GM23338 (cell line): ENCODE results near the gene DSCAML1. TPM values are rescaled to one million over a fixed set of nuclear protein-coding genes. Genes with fewer than 3 reads are reported as not detected.

Experiments
- ATAC-seq: fragments of 200-7000 bp; cut with Tn5 transposase; 3 replicates; pipeline ENCODE4 v1.9.1; 2020
- DNase-seq: peaks from one replicate; pipeline ENCODE4 v3.0.0-alpha.2; 2015; ENCODE audit warnings: low spot score
- H2AFZ ChIP-seq: fragments of 200-600 bp; sonication (generic); 2 replicates; pipeline ENCODE4 v1.8.0; 2016; ENCODE audit warnings: antibody characterized with exemption, mild to moderate bottlenecking, moderate library complexity
- H3F3A ChIP-seq: fragments of 200-600 bp; sonication (generic); replicated peaks from 2 replicates; pipeline ENCODE4 v1.8.0; 2017; ENCODE audit warnings: antibody characterized with exemption, mixed run types, low read depth
- H3K27ac ChIP-seq: fragments of 200-600 bp; sonication (generic); 2 replicates; pipeline ENCODE4 v1.6.1; 2016; ENCODE audit warnings: low read depth
- H3K27me3 ChIP-seq: fragments of 200-600 bp; sonication (generic); 2 replicates; pipeline ENCODE4 v1.8.0; 2016; ENCODE audit warnings: mild to moderate bottlenecking, mixed run types, moderate library complexity; ENCODE audit not compliant: insufficient read depth
- H3K36me3 ChIP-seq: fragments of 200-600 bp; sonication (generic); 2 replicates; pipeline ENCODE4 v1.8.0; 2016; ENCODE audit warnings: mild to moderate bottlenecking; ENCODE audit not compliant: insufficient read depth
- H3K4me1 ChIP-seq: fragments of 200-600 bp; sonication (generic); 2 replicates; pipeline ENCODE4 v1.8.0; 2016; ENCODE audit warnings: mild to moderate bottlenecking, moderate library complexity; ENCODE audit not compliant: insufficient read depth
- H3K4me2 ChIP-seq: fragments of 200-600 bp; sonication (generic); 2 replicates; pipeline ENCODE4 v1.7.1; 2017; ENCODE audit warnings: mixed run types
- H3K4me3 ChIP-seq: fragments of 200-600 bp; sonication (generic); 2 replicates; pipeline ENCODE4 v1.6.1; 2016; ENCODE audit warnings: mixed run types
- H3K79me2 ChIP-seq: fragments of 200-600 bp; sonication (generic); replicated peaks from 2 replicates; pipeline ENCODE4 v1.8.0; 2017; ENCODE audit warnings: mild to moderate bottlenecking; ENCODE audit not compliant: insufficient read depth
- H3K9me2 ChIP-seq: fragments of 200-600 bp; sonication (generic); 2 replicates; pipeline ENCODE4 v1.8.0; 2017; ENCODE audit not compliant: insufficient read depth
- H4K20me1 ChIP-seq: fragments of 200-600 bp; sonication (generic); replicated peaks from 2 replicates; pipeline ENCODE4 v1.8.0; 2017; ENCODE audit warnings: mild to moderate bottlenecking; ENCODE audit not compliant: insufficient read depth
- H3K27ac Mint-ChIP-seq: 2 replicates; pipeline ENCODE4 v1.8.0; 2020; ENCODE audit warnings: inconsistent platforms, mild to moderate bottlenecking, moderate library complexity, mixed read lengths
- H3K27me3 Mint-ChIP-seq: 3 replicates; pipeline ENCODE4 v1.8.0; 2022; ENCODE audit warnings: low read depth, mild to moderate bottlenecking, moderate library complexity, mixed read lengths, inconsistent platforms; ENCODE audit not compliant: insufficient read depth, poor library complexity
- H3K36me3 Mint-ChIP-seq: 3 replicates; pipeline ENCODE4 v1.8.0; 2021; ENCODE audit warnings: low read depth, mild to moderate bottlenecking, inconsistent platforms, moderate library complexity, mixed read lengths
- H3K4me1 Mint-ChIP-seq: 3 replicates; pipeline ENCODE4 v1.8.0; 2020; ENCODE audit warnings: mild to moderate bottlenecking, inconsistent platforms, mixed read lengths
- H3K4me3 Mint-ChIP-seq: 3 replicates; pipeline ENCODE4 v1.8.0; 2021; ENCODE audit warnings: moderate library complexity, mild to moderate bottlenecking, inconsistent platforms, mixed read lengths
- H3K9me3 Mint-ChIP-seq: 3 replicates; pipeline ENCODE4 v1.8.0; 2020; ENCODE audit warnings: moderate library complexity, mild to moderate bottlenecking, inconsistent platforms, mixed read lengths
- CREB1 ChIP-seq: fragments of 250-450 bp; sonication (Bioruptor Pico); IDR thresholded peaks from 2 replicates; pipeline ENCODE4 v1.5.0; 2020; ENCODE audit warnings: low read depth, mild to moderate bottlenecking, moderate library complexity
- CTCF ChIP-seq, 2 experiments: fragments of 200-600 bp in 1 of 2; sonication (generic) in 1 of 2; conservative IDR thresholded peaks; 2 replicates each; pipeline versions ENCODE4 v1.5.1 to v1.6.1; 2016 to 2017; ENCODE audit warnings: antibody characterized with exemption in 2 of 2, low read depth in 2 of 2, mild to moderate bottlenecking in 2 of 2, moderate library complexity in 1 of 2
- EZH2 ChIP-seq: fragments of 200-600 bp; sonication (generic); IDR thresholded peaks from one replicate; pipeline ENCODE4 v1.8.0; 2017; ENCODE audit warnings: antibody characterized with exemption, mild to moderate bottlenecking, low read depth; ENCODE audit not compliant: unreplicated experiment
- EZH2phosphoT487 ChIP-seq: fragments of 200-600 bp; sonication (generic); IDR thresholded peaks from one replicate; pipeline ENCODE4 v1.8.1; 2018; ENCODE audit warnings: antibody characterized with exemption; ENCODE audit not compliant: unreplicated experiment
- JUNB ChIP-seq: IDR thresholded peaks from one replicate; pipeline ENCODE4 v1.6.1; 2016; ENCODE audit warnings: antibody characterized with exemption; ENCODE audit not compliant: unreplicated experiment
- NANOG ChIP-seq: IDR thresholded peaks from 2 replicates; pipeline ENCODE4 v1.6.1; 2016; ENCODE audit warnings: antibody characterized with exemption, borderline replicate concordance
- POLR2AphosphoS5 ChIP-seq: IDR thresholded peaks from 2 replicates; pipeline ENCODE4 v1.6.1; 2016; ENCODE audit warnings: antibody characterized with exemption, low read depth
- REST ChIP-seq: IDR thresholded peaks from one replicate; pipeline ENCODE4 v1.6.1; 2018; ENCODE audit warnings: antibody characterized with exemption; ENCODE audit not compliant: unreplicated experiment
- ZNF331 ChIP-seq: fragments of 250-450 bp; sonication (Bioruptor Pico); IDR thresholded peaks from 2 replicates; pipeline ENCODE4 v1.5.0; 2020; ENCODE audit warnings: low read depth, mild to moderate bottlenecking, moderate library complexity
- ZNF462 ChIP-seq: fragments of 250-450 bp; sonication (Bioruptor Pico); IDR thresholded peaks from 2 replicates; pipeline ENCODE4 v1.5.0; 2020; ENCODE audit warnings: mild to moderate bottlenecking, moderate library complexity
- polyA plus RNA-seq: library from polyadenylated mRNA; unstranded; fragments of >200 nt; fragmentation: Nextera tagmentation; extraction: Ambion mirVana; gene quantifications from 2 replicates; pipeline ENCODE4 v1.2.1, GENCODE V29; 2016
- total RNA-seq: library from RNA; depleted of rRNA; stranded (reverse); fragments of >200 nt; shearing (Covaris generic); gene quantifications from 2 replicates; pipeline ENCODE4 v1.2.3, GENCODE V29; 2014

Gene DSCAML1
- total and polyA plus RNA-seq, 2 experiments from 2014 or later: 0.17 TPM; not detected in 1

GRCh38 chr11:117510646-117511045 lies 286.4 kb downstream of the DSCAML1 start (continued):
- no peak for TF ChIP-seq ZNF462 (CRISPR knock-in tag)
- no peak for TF ChIP-seq NANOG
- TF ChIP-seq POLR2AphosphoS5: no peak
- TF ChIP-seq ZNF331 (CRISPR knock-in tag): no peak
- no peak for TF ChIP-seq EZH2phosphoT487
- TF ChIP-seq JUNB: no peak
- TF ChIP-seq EZH2: no peak

- no peaks in the 10 kb centered on the region for H3K36me3 ChIP-seq
- no peak overlapping the region for H3K4me3 ChIP-seq
- H3K79me2 ChIP-seq: no peaks in the 10 kb centered on the region
- ATAC-seq (no peak), DNase-seq (no peak)
- H3K27me3 Mint-ChIP-seq: peaks cover 22% of the 10 kb centered on the region
- H3K27ac ChIP-seq: no peak overlapping the region
- H2AFZ ChIP-seq: no peak overlapping the region
- H3K27ac Mint-ChIP-seq: no peak overlapping the region
- H3K9me3 Mint-ChIP-seq: no peaks in the 10 kb centered on the region; the same call in 1 of the 3 replicates
- no peak overlapping the region for H3K4me2 ChIP-seq
- no peaks in the 10 kb centered on the region for H4K20me1 ChIP-seq
- no peak for TF ChIP-seq CREB1 (CRISPR knock-in tag)
- TF ChIP-seq CTCF (conservative IDR thresholded peaks at IDR 0.05; ENCODE audit: low read depth in 2 of 2): peak in 1 of 2 experiments; percentile 54; a peak in 2 of 4 replicates
- no peak for TF ChIP-seq REST
- H3F3A ChIP-seq: no peaks in the 10 kb centered on the region
- peaks cover 32% of the 10 kb centered on the region for H3K4me1 Mint-ChIP-seq
- peaks cover 26% of the 10 kb centered on the region for H3K4me1 ChIP-seq
- no peak overlapping the region for H3K4me3 Mint-ChIP-seq
- H3K27me3 ChIP-seq: no peaks in the 10 kb centered on the region
- H3K36me3 Mint-ChIP-seq: no peaks in the 10 kb centered on the region
- no peaks in the 10 kb centered on the region for H3K9me2 ChIP-seq
Observed at GRCh38 chr11:117509543-117509942, 287.5 kb downstream of the DSCAML1 start.
